H9 (cell line): ENCODE results near the gene OR52K2. TPM values are rescaled to one million over a fixed set of nuclear protein-coding genes. Genes with fewer than 3 reads are reported as not detected.

Experiments used
- DNase-seq: peaks from one replicate; pipeline ENCODE4 v3.0.0-alpha.2; 2017
- H2AFZ ChIP-seq: one replicate; pipeline ENCODE4 v1.6.1; 2013; ENCODE audit warnings: mild to moderate bottlenecking, low read length, control low read depth, moderate library complexity
- H2AK5ac ChIP-seq: 2 replicates; pipeline ENCODE4 v1.6.1; 2013; ENCODE audit warnings: low read length, control low read depth, mixed read lengths; ENCODE audit not compliant: insufficient read length
- H2BK120ac ChIP-seq: one replicate; pipeline ENCODE4 v1.6.1; 2013; ENCODE audit warnings: low read depth, mild to moderate bottlenecking, low read length, control low read depth, inconsistent platforms; ENCODE audit not compliant: poor library complexity, severe bottlenecking
- H2BK12ac ChIP-seq: 2 replicates; pipeline ENCODE4 v1.6.1; 2013; ENCODE audit warnings: low read length, control low read depth, mixed read lengths, low read depth; ENCODE audit not compliant: insufficient read length
- H2BK15ac ChIP-seq: 2 replicates; pipeline ENCODE4 v1.6.1; 2013; ENCODE audit warnings: low read depth, low read length, control low read depth
- H2BK20ac ChIP-seq: one replicate; pipeline ENCODE4 v1.6.1; 2013; ENCODE audit warnings: low read depth, mild to moderate bottlenecking, low read length, control low read depth, inconsistent platforms; ENCODE audit not compliant: poor library complexity, severe bottlenecking
- H2BK5ac ChIP-seq: 2 replicates; pipeline ENCODE4 v1.6.1; 2013; ENCODE audit warnings: low read length, control low read depth, mixed read lengths; ENCODE audit not compliant: insufficient read length
- H3K14ac ChIP-seq: 2 replicates; pipeline ENCODE4 v1.6.1; 2013; ENCODE audit warnings: low read length, control low read depth; ENCODE audit not compliant: insufficient read depth
- H3K18ac ChIP-seq: 2 replicates; pipeline ENCODE4 v1.6.1; 2013; ENCODE audit warnings: low read depth, mild to moderate bottlenecking, mixed read lengths, low read length, control low read depth; ENCODE audit not compliant: insufficient read length
- H3K23ac ChIP-seq: 2 replicates; pipeline ENCODE4 v1.6.1; 2013; ENCODE audit warnings: low read length, control low read depth, mixed read lengths, low read depth; ENCODE audit not compliant: insufficient read length
- H3K23me2 ChIP-seq: 2 replicates; pipeline ENCODE4 v1.6.1; 2013; ENCODE audit warnings: low read depth, mild to moderate bottlenecking, mixed read lengths, low read length, control low read depth; ENCODE audit not compliant: insufficient read length, poor library complexity, severe bottlenecking
- H3K27ac ChIP-seq: 2 replicates; pipeline ENCODE4 v1.5.1; 2013; ENCODE audit warnings: low read length, control low read depth, mixed read lengths, low read depth; ENCODE audit not compliant: insufficient read length
- H3K27me3 ChIP-seq: 2 replicates; pipeline ENCODE4 v1.6.1; 2013; ENCODE audit warnings: low read length, control low read depth, inconsistent platforms; ENCODE audit not compliant: insufficient read depth
- H3K4ac ChIP-seq: 2 replicates; pipeline ENCODE4 v1.6.1; 2013; ENCODE audit warnings: low read depth, mild to moderate bottlenecking, control low read depth, inconsistent platforms, low read length, moderate library complexity
- H3K4me1 ChIP-seq: 2 replicates; pipeline ENCODE4 v1.6.1; 2013; ENCODE audit warnings: low read length, control low read depth, inconsistent platforms; ENCODE audit not compliant: insufficient read depth
- H3K4me2 ChIP-seq: 2 replicates; pipeline ENCODE4 v1.6.1; 2013; ENCODE audit warnings: low read length, control low read depth, mixed read lengths; ENCODE audit not compliant: insufficient read length, insufficient read depth
- H3K56ac ChIP-seq: 2 replicates; pipeline ENCODE4 v1.6.1; 2013; ENCODE audit warnings: low read depth, mild to moderate bottlenecking, mixed read lengths, low read length, control low read depth; ENCODE audit not compliant: insufficient read length
- H3K79me1 ChIP-seq: 2 replicates; pipeline ENCODE4 v1.6.1; 2013; ENCODE audit warnings: low read depth, mild to moderate bottlenecking, moderate library complexity, low read length, control low read depth, inconsistent platforms; ENCODE audit not compliant: insufficient read depth, poor library complexity, severe bottlenecking
- H3K79me2 ChIP-seq: 2 replicates; pipeline ENCODE4 v1.6.1; 2013; ENCODE audit warnings: low read length, control low read depth, inconsistent platforms; ENCODE audit not compliant: insufficient read depth
- H3K9ac ChIP-seq: 2 replicates; pipeline ENCODE4 v1.6.1; 2013; ENCODE audit warnings: low read length, control low read depth, mixed read lengths; ENCODE audit not compliant: insufficient read length; ENCODE audit errors: extremely low read depth
- H3K9me3 ChIP-seq: one replicate; pipeline ENCODE4 v1.6.1; 2013; ENCODE audit warnings: low read depth, low read length, inconsistent platforms; ENCODE audit not compliant: control insufficient read depth
- H3T11ph ChIP-seq: one replicate; pipeline ENCODE4 v1.6.1; 2013; ENCODE audit warnings: mild to moderate bottlenecking, low read length, control low read depth, inconsistent platforms
- H4K20me1 ChIP-seq: one replicate; pipeline ENCODE4 v1.6.1; 2013; ENCODE audit not compliant: control insufficient read depth, insufficient read length, insufficient read depth
- H4K5ac ChIP-seq: 2 replicates; pipeline ENCODE4 v1.6.1; 2013; ENCODE audit warnings: low read depth, mild to moderate bottlenecking, mixed read lengths, low read length, control low read depth; ENCODE audit not compliant: insufficient read length
- H4K8ac ChIP-seq: replicated peaks from 2 replicates; pipeline ENCODE4 v1.6.1; 2013; ENCODE audit warnings: low read length, control low read depth, mixed read lengths, low read depth; ENCODE audit not compliant: insufficient read length
- H4K91ac ChIP-seq: 2 replicates; pipeline ENCODE4 v1.6.1; 2013; ENCODE audit warnings: low read depth, mild to moderate bottlenecking, moderate library complexity, mixed read lengths, low read length, control low read depth; ENCODE audit not compliant: insufficient read length
- H3K27ac Mint-ChIP-seq, 3 experiments: 2 replicates in 2 of 3; 3 replicates in 1 of 3; pipeline ENCODE4 v1.8.0; 2020 to 2021; ENCODE audit warnings: mixed read lengths in 3 of 3, mild to moderate bottlenecking in 1 of 3, moderate library complexity in 1 of 3
- H3K27me3 Mint-ChIP-seq: 2 replicates; pipeline ENCODE4 v1.8.0; 2021; ENCODE audit warnings: low read depth, mild to moderate bottlenecking, moderate library complexity, mixed read lengths
- H3K36me3 Mint-ChIP-seq, 3 experiments: 2 replicates in 2 of 3; 3 replicates in 1 of 3; pipeline ENCODE4 v1.8.0; 2020 to 2021; ENCODE audit warnings: low read depth in 3 of 3, mixed read lengths in 3 of 3; ENCODE audit not compliant: insufficient read depth in 1 of 3
- H3K4me1 Mint-ChIP-seq, 2 experiments: 2 replicates each; pipeline ENCODE4 v1.8.0; 2020; ENCODE audit warnings: mixed read lengths in 2 of 2
- H3K4me3 Mint-ChIP-seq, 2 experiments: 2 replicates in 1 of 2; 3 replicates in 1 of 2; pipeline ENCODE4 v1.8.0; 2020 to 2021; ENCODE audit warnings: mild to moderate bottlenecking in 2 of 2, mixed read lengths in 2 of 2, moderate library complexity in 1 of 2
- H3K9me3 Mint-ChIP-seq, 2 experiments: 2 replicates in 1 of 2; 3 replicates in 1 of 2; pipeline ENCODE4 v1.8.0; 2020; ENCODE audit warnings: mild to moderate bottlenecking in 2 of 2, mixed read lengths in 2 of 2, moderate library complexity in 1 of 2
- CTCF ChIP-seq: fragments of 200-600 bp; sonication (generic); conservative IDR thresholded peaks from 3 replicates; pipeline ENCODE4 v1.8.0; 2021; ENCODE audit warnings: antibody characterized with exemption, mild to moderate bottlenecking
- WGBS: extraction: QIAGEN DNeasy Blood & Tissue Kit; methylation state at CpG from one replicate; pipeline ENCODE4 v1.1.7; 2013; ENCODE audit warnings: missing lambda C conversion rate, low lambda C conversion rate, mixed read lengths; ENCODE audit not compliant: insufficient read length; ENCODE audit errors: extremely low coverage; 5-methylcytosine and 5-hydroxymethylcytosine counted together
- total RNA-seq: library from RNA; stranded (reverse); gene quantifications from 2 replicates; pipeline ENCODE4 v1.2.1, GENCODE V29; 2021

OR52K2 gene
- total RNA-seq, 1 experiment from 2014 or later = not detected

GRCh38 chr11:4496557-4497248 lies 47.6 kb downstream of the OR52K2 start:
- no peak overlapping the region for H2BK5ac ChIP-seq
- no peak overlapping the region for H3T11ph ChIP-seq
- no peak overlapping the region for H3K14ac ChIP-seq
- H2BK120ac ChIP-seq = no peak overlapping the region
- H2AK5ac ChIP-seq = no peak overlapping the region
- H3K23ac ChIP-seq = no peak overlapping the region
- Mint-ChIP-seq H3K9me3 (peaks cover under 1 to 2% of the 10 kb centered on the region in 2 experiments; a peak in 2 of 5 replicates), H3K27me3 (peaks cover 2% of the 10 kb centered on the region; the same call in 1 of the 2 replicates), H3K4me1 (no peaks in the 10 kb centered on the region), H3K27ac (no peak overlapping the region), H3K36me3 (peaks cover 0 to under 1% (median 0%) of the 10 kb centered on the region in 3 experiments; a peak in 2 of 7 replicates), H3K4me3 (no peak overlapping the region)
- H3K79me1 ChIP-seq = no peaks in the 10 kb centered on the region
- no peaks in the 10 kb centered on the region for H3K27me3 ChIP-seq
- H2AFZ ChIP-seq = no peak overlapping the region
- no peak overlapping the region for H4K91ac ChIP-seq
- H3K56ac ChIP-seq = no peak overlapping the region
- H3K4me1 ChIP-seq = no peaks in the 10 kb centered on the region
- no peak overlapping the region for H3K18ac ChIP-seq
- no peaks in the 10 kb centered on the region for H3K79me2 ChIP-seq
- no CpG with 5 or more reads among the region's 15 CpGs for WGBS
- no peak overlapping the region for H4K8ac ChIP-seq
- H3K4ac ChIP-seq = no peak overlapping the region
- H3K27ac ChIP-seq = no peak overlapping the region
- H2BK15ac ChIP-seq = no peak overlapping the region
- no peaks in the 10 kb centered on the region for H4K20me1 ChIP-seq
- no peaks in the 10 kb centered on the region for H3K9me3 ChIP-seq
- H4K5ac ChIP-seq = no peak overlapping the region
- no peak overlapping the region for H2BK12ac ChIP-seq
- no peak overlapping the region for H2BK20ac ChIP-seq
- H3K4me2 ChIP-seq = no peak overlapping the region
- DNase-seq = no peak
- no peak for TF ChIP-seq CTCF
- no peaks in the 10 kb centered on the region for H3K23me2 ChIP-seq
- no peak overlapping the region for H3K9ac ChIP-seq

Other genes starting within 250 kb of the OR52K2 start
- gene OR52B4, start 80.9 kb upstream of the OR52K2 start, total RNA-seq = not detected in 2 replicates
- 15.1 and 15.6 TPM in 2 replicates for gene TRIM21, start 55.6 kb upstream of the OR52K2 start, total RNA-seq
- not detected in 2 replicates for gene OR52K1, start 33.4 kb downstream of the OR52K2 start, total RNA-seq
- gene OR52M1, start 95.9 kb downstream of the OR52K2 start, total RNA-seq = not detected in 2 replicates
- gene OR52I2, start 132.4 kb downstream of the OR52K2 start, total RNA-seq = not detected in 2 replicates
- gene OR52I1, start 144.7 kb downstream of the OR52K2 start, total RNA-seq = not detected in 2 replicates
- gene TRIM68, start 158.9 kb downstream of the OR52K2 start, total RNA-seq = 7.5 and 9.9 TPM in 2 replicates
- not detected in 2 replicates for gene OR51D1, start 188.2 kb downstream of the OR52K2 start, total RNA-seq
- gene OR51E1, start 194.7 kb downstream of the OR52K2 start, total RNA-seq = not detected in 2 replicates
- gene OR51E2, start 248.6 kb downstream of the OR52K2 start, total RNA-seq = not detected in 2 replicates